ENCODE data around the gene E2F4.

Gene E2F4

DNA sequence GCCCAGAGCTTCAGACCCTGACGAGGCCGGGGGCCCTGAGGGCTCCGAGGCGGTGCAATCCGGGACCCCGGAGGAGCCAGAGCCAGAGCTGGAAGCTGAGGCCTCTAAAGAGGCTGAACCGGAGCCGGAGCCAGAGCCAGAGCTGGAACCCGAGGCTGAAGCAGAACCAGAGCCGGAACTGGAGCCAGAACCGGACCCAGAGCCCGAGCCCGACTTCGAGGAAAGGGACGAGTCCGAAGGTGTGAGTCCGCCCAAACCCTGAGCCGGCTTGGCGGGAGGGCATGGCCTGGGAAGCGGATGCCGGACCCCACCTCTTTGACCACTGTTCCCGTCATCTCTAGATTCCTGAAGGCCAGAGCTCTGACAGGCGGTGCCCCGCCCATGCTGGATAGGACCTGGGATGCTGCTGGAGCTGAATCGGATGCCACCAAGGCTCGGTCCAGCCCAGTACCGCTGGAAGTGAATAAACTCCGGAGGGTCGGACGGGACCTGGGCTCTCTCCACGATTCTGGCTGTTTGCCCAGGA is 17.2 kb upstream of the E2F4 start:
- no peak for DNase-seq

DNA sequence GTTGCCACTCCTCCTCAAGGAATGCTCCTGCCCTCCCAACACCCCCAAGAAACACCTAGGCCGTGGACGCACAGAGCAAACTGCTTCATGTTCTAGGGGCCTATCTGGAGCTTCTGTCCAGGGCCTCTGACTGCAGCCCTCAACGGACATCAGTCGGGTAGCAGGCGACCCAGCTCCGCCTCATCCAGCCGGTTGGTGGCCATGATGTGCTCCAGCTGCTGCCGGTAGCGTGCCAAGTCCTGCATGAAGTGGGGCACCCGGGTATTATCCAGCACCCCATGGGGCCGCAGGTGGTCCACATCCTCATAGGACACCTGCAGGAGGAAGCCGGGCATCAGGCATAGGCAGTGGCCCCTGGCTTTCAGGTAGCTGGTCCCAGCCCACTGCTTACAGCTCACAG is 15.3 kb upstream of the E2F4 start:
- DNase-seq, result no peak

DNA sequence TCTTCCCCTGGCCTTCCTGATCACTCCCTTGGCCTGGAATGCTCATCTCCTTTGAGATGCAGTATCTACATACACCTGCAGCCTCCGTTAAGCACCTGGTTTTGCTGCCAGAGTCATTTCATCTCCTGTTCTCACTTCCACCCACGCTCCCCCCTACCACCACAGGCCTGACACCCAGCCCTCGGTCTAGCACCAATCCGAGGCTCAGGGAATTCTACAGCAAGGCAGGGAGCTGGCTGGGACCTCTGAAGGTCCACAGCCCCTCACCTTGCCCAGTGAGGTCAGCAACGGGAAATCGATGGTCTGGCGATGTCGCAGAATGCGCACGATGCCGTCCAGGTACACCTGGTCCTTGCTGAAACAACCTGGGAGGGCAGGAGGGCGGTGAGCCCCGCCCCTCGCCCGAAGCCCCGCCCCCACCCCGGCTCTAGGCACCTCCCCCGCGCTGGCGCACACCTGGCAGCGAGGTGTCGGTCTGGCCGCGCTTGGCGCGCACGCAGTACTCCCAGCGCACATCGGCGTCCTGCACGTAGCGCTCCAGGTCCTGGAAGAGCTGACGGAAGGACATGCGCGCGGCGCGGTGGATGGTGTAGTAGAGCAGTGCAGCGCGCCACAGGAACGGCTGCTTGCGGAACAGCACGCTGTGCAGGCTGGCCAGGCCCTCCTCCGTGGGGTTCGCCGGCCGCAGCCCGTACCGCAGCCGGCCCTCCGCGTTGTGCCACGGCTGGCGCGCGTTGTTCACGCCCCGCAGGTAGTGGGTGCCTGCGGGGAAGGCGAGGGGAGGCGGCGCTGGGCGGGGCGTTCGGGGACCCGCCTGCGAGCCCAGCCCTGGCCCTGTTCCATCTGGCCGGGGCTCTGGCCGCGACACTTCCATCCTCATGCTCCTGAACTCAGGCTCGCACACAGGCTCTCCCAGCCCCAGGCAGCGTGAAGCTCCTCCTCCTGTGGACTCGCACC is 13.9 kb upstream of the E2F4 start:
- DNase-seq, result peak; percentile 57 to 75 (median 62)

DNA sequence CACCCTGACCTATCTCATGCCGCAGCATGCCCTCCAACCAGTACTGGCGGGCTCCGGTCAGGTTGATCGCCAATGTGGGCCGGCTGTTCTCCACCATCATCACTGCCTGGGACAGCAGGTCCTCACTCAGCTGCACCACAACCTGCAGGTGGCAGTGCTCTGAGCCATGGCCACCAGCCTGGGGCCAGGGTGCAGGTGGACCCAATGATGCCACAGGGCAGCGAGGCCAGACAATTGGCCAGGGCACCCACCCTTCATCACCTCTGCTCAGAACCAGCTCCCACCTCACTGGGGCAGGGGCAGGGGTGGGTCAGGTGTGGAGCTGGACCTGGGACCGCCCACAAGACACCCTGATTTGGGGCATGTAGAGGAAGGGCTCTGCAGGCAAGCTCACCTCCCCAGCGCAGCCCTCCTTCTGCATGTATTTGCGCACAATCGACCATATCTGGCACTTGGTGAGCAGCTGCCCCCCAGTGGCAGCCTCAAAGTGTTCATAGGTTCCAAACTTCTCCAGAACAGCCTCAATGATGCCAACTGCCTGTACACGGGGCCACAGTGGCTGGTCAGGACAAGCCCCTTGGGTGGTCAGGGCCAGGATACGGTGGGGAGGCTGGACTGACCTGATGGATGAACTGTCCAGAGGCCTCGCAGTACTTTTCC is 12.4 kb upstream of the E2F4 start:
- DNase-seq, result no peak

DNA sequence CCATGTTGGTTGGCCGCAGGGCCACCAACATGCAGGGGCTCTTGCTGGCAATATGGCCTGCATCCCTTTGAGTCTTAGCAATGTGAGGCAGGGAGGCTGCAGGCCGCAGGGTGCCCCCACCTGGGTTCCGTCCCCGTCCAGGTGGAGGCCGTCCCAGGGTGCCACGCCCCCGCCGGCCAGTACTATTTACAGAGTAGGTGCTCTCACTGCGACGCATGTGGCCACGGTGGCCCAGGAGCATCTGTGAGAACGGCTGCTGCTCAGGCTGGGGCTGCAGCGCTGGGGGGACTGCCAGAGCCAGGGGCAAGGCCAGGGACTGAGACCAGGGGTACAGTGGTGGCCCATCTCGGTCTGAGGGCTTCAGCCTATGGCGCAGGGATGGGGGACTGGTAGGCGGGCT is 11.8 kb upstream of the E2F4 start:
- no peak for DNase-seq

DNA sequence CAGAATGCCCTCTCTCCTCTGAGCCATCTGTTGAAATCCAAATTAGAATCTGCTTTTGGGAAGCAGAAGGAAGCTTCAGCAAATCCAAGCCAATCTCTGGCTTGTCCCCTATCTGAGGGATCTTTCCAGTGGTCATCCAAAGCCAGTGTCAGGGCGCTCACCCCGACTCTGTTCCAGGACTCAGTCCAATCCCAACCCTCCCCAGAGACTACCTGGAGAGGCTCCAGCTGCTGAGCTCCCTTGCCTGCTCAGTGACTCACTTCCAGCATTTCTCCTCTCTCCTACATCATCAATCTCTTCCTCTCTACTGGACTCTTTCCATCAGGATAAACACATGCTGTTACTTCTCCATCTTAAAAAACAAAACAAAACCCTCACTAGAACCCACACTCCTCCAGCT is 10.6 kb upstream of the E2F4 start:
- DNase-seq, result no peak

DNA sequence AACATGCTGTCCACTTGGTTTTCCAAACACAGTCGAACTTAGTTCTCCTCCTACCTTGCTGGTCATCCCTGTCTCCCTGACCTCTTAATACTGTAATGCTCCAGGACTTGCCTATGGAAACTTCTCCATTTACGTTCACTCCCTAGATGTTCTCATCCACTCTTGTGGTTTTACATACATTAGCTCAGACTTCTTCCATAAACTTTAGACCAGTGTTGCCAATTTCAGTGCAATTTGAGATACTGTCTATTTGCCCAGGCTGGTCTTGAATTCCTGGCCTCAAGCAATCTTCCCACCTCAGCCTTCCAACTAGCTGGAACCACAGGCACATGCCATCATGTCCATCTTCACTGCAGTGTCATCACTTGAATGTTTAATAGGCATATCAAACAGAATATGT is 9.7 kb upstream of the E2F4 start:
- DNase-seq, result peak in 1 of 3 donors; percentile 46

DNA sequence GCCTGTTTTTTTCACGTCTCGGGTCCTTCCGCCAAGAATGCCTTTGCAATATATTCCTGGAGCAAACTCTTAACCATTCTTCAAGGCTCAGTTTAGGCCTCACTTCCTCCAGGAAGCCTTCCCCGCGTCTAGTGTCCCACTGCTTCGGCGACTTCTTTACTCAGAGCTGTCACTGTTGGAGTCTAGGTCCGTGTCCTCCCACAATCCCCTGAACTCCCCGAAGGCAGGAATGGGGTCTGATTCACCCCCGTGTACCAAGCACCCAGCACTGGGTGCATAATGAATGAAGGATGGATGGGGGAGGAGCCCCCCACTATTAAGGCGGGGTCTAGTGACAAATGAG is 8.7 kb upstream of the E2F4 start:
- no peak for DNase-seq

DNA sequence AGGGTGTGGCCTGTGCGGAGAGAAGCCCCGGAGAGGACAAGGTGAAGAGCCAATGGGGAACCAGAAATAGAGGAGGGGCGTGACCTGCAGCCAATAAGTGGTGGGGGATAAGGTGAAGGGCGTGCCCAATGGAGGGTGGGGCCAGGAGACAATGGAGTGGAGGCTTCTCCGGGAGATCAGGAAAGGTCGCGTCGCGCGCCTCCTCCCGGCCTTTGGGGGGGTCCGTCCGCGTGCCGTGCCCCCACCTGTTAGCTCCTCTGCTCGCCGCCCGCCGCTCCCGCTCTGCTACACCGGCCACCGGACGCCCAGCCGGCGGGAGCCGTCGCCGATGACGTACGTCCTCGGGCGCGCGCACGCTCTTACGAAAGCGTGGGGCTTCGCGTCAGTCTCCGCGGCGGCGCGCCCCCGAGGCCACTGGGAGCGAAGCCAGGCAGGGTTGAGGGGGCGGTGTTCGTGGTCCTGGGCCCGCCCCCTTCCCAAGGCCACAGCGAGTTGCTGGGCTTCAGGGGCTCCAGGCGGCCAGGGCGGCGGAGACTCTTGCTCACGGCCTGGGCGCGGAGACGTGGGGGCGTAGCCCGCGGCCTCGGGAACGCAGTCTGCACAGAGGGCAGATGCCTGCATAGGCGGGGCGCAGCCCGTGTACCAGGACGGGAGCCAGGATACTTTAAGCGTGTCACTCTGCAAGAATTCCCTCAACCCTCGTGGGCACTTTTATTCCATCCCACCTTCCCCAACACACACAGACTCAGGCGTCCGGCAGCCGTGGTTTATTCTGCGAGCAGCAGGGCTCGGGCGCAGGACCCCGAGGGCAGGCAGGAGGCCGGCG is 8.1 kb upstream of the E2F4 start, which contains the start of gene MATCAP1:
Gene MATCAP1, minus strand, starts transcription at position 337 of the 826 bp plus-strand sequence. CDS start 3,353 bp downstream, outside the sequence.
- DNase-seq, result peak; percentile 96 to 97 (median 97)

DNA sequence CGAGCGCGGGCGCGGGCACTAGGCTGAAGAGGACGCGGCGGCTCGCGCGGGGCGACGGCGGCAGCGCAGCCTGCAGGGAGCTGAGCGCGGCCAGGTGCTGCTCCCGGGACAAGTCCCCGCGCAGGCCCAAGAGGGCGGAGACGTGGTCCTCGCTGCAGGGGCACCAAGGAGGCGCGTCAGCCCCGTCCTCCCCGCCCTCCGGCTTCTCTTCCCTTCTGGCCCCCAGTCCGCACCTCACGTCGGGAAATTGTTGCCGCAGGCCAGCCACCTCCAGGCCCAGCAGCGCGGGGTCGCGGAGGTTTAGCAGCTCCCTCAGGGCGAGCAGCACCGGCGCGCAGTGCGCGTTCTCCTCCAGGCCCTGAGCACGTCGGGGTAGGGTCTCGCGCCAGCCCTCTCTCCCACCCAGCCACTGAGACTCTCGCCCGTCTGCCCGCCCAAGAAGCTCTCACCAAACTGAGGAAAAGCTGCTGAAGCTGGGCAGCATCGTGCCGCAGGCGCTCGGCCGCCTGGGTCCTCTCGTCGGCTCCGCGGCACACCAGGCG is 7.4 kb upstream of the E2F4 start:
- DNase-seq, result no peak

DNA sequence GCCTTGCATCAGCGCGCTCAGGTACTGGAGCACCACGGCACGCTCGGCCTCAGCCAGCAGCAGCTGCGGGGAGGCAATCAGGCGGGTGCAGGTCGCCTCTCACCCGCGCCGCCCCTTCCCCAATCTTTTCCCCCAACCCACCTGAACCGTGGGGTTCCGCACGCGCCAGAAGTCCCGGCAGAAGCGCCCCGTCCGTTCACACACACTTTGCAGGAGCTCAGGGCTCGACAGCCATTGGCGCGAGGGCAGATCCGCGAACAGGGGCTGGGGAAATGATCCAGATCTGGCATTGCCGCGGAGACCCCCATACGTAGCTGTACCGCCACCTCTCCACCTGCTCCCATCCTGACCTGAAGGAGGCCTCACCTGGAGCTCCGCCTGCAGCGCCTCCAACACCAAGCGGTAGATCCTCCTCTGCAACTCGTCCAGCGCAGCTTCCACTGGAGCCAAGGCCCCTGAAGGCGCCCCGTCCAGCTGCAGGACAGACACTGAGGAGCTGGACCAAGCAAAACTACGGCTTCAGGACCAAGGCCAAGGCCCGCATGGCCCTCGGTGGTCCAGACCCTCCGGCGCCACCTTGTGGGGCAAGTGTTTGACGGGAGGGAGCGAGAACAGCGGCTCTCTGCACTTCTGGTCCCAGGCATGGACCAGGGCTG is 6.8 kb upstream of the E2F4 start:
- DNase-seq, result peak; percentile 92 to 97 (median 96)

DNA sequence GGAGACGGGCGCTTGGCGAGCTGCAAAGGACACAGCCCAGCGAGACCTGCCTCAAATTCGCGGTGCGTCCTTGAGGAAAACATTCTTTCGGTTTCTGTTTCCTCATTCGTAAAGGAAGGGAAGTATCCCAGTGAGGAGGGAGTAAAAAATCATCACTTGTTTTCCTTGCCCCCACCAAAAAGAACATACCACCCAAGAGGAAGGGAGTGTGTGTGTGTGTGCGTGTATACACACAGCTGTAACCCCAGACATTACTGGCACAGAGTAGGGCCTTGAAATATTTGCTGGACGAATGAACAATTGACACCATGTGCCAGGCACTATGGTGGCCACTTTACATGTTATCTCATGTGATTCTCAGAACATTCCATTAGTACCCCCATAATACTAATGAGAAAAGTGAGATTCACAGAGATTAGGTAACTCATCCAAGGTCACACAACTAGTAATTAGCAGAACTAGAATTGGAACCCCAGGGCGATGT is 6.3 kb upstream of the E2F4 start:
- DNase-seq, result no peak

DNA sequence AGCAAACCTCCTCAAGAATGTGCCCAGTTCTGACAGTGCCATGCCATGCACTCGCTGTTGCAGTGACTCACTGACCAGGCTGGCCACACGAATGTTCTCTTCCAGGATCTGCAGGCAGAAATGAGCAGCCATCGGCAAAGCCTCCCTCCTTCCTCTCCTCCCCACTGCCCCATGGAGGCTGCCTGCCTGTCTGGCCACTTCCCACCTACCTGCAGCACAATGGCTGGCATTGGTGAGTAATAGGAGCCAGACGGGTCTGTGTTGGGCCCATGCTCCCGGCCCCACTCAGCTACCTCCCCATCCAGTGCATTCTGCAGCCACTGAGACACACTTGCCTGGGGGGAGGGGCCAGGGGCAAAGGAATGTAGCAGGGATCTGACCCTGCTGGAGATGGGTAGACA is 5.4 kb upstream of the E2F4 start:
- no peak for DNase-seq

DNA sequence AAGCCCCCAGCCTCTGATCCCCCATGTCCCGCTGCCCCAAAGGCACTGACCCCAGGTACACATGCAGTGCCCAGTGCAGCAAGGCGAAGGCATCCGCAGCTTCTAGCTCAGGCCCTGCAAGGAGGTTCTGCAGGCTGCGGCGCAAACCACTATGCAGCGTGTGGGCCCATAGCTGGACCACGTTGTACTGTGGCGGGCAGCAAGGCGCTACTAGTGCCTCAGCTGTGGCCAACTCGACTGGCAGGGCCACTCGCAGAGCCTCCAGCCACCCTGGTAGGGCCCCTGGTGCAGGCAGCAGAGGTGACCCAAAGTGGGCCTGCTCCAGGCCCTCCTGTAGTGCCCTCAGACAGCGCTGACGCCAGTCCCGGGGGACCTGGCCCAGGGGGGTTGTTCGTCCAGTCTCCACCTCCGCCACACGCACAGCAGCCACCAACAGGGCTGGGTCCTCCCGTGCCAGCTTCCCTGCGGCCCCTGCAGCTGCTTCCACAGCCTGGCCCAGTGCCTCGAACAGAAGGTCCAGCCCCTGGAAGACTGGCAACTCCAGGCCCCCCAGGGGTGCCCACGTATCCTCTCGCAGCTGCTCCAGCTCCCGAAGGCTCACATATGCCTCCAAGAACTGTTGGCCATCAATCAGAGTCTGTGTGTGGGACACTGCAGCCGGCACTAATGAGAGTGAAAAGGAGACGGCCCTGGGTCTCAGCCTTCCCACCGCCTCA is 4.6 kb upstream of the E2F4 start:
- no peak for DNase-seq

DNA sequence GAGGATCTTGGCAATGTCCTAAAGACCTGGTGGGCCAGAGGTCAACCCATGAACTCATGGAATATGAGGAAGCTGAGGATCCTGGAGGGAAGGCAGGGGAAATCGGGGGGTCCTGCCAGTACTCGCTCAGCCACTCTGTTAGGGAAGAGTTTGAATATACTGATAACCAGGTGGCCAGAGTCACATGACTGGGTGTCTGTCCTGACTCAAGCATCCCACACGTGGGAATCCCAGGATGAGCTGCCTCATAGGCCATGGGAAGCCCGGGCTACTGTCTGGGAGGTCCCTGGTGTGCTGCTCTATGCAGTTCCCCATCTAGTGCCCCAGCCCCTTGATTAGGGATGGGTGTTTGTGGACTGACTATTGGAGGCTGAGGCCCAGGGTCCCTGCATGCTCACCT is 3.6 kb upstream of the E2F4 start:
- DNase-seq, result peak; percentile 63 to 82 (median 82)

DNA sequence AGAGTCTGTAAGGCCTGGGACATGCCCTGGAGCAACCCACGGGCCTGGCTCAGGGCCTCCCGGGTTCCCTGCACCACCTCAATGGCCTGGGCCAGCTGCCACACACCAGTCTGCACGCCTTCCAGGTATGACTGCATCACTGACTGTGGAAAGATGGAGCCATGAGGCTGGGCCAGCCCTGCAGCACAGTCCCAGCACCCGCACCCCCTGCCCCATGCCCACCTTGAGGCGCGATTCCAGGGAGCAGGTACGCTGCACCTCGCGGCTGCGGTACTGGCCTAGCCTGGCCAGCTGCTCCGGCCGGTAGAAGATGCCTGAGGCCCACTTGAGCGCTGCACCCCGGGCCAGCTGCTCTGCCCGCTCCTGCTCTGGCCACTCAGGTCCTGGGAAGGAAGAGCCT is 3.2 kb upstream of the E2F4 start:
- no peak for DNase-seq

DNA sequence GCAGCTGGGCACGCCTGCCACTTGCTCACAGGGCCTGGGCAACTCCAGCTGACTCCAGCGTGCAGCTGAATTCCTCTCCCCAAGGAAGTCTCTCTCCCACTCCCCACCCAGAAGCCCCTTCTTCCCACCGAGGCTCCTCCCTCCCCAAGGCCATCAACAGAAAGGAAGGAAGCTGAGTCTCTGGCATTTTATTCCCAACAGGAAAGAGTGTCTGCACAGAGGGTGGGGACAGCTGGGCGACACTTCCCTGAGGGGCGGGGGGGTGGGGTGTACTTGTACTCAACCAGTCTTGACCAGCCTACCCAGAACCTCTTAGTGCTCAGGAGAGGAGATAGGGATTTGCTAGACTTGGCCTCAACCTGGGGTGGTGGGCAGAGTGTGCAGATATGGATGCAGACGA is 1.9 kb upstream of the E2F4 start, which contains the start of gene EXOC3L1:
Gene EXOC3L1, minus strand, starts transcription at position 96 of the 400 bp plus-strand sequence. CDS start 460 bp downstream, outside the sequence.
- no peak for DNase-seq

DNA sequence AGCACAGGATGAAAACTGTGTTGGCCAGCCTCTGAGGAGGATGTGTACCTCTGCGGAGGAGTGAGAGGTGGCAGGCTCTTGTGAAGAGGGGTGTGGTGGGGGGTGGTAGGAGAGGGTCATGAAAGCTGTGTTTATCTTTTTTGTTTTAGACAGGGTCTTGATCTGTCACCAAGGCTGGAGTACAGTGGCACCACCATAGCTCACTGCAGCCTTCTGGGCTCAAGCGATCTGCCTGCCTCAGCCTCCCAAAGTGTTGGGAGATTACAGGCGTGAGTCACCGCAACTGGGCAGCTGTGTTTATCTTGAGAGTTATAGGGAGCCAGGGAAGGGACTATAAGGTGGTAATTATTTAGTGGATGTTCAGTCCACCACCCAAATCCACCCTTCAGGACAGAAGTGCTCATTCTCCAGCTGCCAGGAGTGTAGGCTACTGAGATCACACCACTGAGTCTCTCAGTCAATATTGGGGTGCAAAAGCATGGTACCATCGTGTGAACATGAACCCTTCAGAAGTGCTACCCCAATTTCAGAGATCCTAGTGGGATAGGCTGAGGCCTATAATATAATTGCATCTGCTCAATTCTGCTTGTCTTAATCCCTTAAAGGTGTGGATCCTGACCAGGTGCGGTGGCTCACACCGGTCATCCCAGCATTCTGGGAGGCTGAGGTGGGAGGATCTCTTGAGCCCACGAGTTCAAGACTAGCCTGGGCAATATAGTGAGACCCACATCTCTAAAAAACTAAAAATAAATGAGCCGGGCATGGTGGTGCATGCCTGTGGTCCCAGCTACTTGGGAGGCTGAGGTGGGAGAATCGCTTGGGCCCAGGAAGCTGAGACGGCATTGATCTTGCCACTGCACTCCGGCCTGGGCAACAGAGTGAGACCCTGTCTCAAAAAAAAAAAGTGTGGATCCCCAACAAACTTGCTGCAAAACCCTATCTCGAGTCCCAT is 1.2 kb upstream of the E2F4 start:
- DNase-seq, result no peak

DNA sequence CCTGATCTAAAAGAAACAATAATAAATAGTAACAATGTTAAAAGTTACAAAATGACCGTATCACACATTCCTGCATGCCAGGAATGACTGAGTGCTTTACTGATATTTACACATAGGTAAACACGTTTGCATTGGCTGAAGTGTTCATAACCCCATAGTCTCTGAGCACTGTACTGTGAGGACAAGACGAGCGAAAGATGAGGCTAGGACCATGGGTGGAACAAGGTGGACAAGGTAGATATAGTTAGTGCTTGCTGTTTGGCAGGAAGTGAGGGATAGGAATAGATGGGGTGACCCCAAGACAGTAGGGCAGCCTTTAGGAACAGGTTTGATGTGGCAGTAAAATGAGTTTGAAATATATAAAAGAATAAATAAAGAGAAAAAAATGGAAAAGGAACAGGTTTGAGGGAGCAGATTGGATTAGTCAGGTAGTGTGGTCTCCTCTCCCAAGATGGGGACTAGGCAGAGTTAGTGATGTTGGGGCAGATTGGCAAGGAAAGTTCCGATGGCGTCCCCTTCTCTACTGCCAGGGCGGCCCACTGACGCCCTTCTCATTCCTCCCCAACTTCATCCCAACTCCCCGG is 452 bp upstream of the E2F4 start:
- no peak for DNase-seq

All from suppressor macrophage treated with lipopolysaccharide for 1 hour (primary cell).